Endodermal cell (in vitro differentiated cells): ENCODE data around the gene HMCN2. TPM values are rescaled to one million over a fixed set of nuclear protein-coding genes. Genes with fewer than 3 reads are reported as not detected.

Experiments used
- DNase-seq: peaks from one replicate; pipeline ENCODE4 v3.0.0-alpha.2; 2017
- H3K27ac ChIP-seq: 2 replicates; pipeline ENCODE4 v1.5.1; 2013; ENCODE audit warnings: mild to moderate bottlenecking, low read depth, low read length, moderate library complexity
- H3K27me3 ChIP-seq: 2 replicates; pipeline ENCODE4 v1.6.1; 2013; ENCODE audit warnings: mild to moderate bottlenecking, low read length, moderate library complexity; ENCODE audit not compliant: insufficient read depth, control insufficient read depth, poor library complexity, severe bottlenecking
- H3K36me3 ChIP-seq: 2 replicates; pipeline ENCODE4 v1.7.0; 2013; ENCODE audit warnings: mild to moderate bottlenecking, low read length, moderate library complexity; ENCODE audit not compliant: control insufficient read depth, insufficient read depth
- H3K4me1 ChIP-seq: one replicate; pipeline ENCODE4 v1.7.0; 2013; ENCODE audit warnings: low read length; ENCODE audit not compliant: control insufficient read depth, insufficient read depth
- H3K4me3 ChIP-seq: 2 replicates; pipeline ENCODE4 v1.5.1; 2013; ENCODE audit warnings: mild to moderate bottlenecking, low read length, moderate library complexity
- H3K9ac ChIP-seq: 2 replicates; pipeline ENCODE4 v1.6.1; 2013; ENCODE audit warnings: mild to moderate bottlenecking, low read length, moderate library complexity; ENCODE audit not compliant: poor library complexity, severe bottlenecking; ENCODE audit errors: extremely low read depth
- H3K9me3 ChIP-seq: 2 replicates; pipeline ENCODE4 v1.6.1; 2013; ENCODE audit warnings: mild to moderate bottlenecking, low read length, moderate library complexity; ENCODE audit not compliant: control insufficient read depth
- H3K27ac Mint-ChIP-seq: 2 replicates; pipeline ENCODE4 v1.8.0; 2020; ENCODE audit warnings: mixed read lengths
- H3K27me3 Mint-ChIP-seq: 2 replicates; pipeline ENCODE4 v1.8.0; 2021; ENCODE audit warnings: mild to moderate bottlenecking, mixed read lengths; ENCODE audit not compliant: insufficient read depth
- H3K36me3 Mint-ChIP-seq: 2 replicates; pipeline ENCODE4 v1.8.0; 2020; ENCODE audit warnings: low read depth, mixed read lengths
- H3K4me1 Mint-ChIP-seq: 2 replicates; pipeline ENCODE4 v1.8.0; 2020; ENCODE audit warnings: mixed read lengths
- H3K4me3 Mint-ChIP-seq: 2 replicates; pipeline ENCODE4 v1.8.0; 2020; ENCODE audit warnings: mild to moderate bottlenecking, moderate library complexity, mixed read lengths
- H3K9me3 Mint-ChIP-seq: 2 replicates; pipeline ENCODE4 v1.8.0; 2020; ENCODE audit warnings: mild to moderate bottlenecking, mixed read lengths
- WGBS, 2 experiments: methylation state at CpG; one replicate each; pipeline versions ENCODE4 v1.1.5 to v1.1.7; 2013; ENCODE audit warnings: missing lambda C conversion rate in 2 of 2, mixed read lengths in 1 of 2; ENCODE audit not compliant: insufficient coverage in 1 of 2, insufficient read length in 1 of 2; 5-methylcytosine and 5-hydroxymethylcytosine counted together
- total RNA-seq, 2 donors: library from RNA; stranded (reverse); fragmentation: NEBNext Ultra II Directional in 1 of 2; extraction: Animal tissue kit (Norgen Biotek cat#: 25700) in 1 of 2; gene quantifications; 2 replicates in 1 of 2; 3 replicates in 1 of 2; pipeline ENCODE4 v1.2.1, GENCODE V29; 2021
- TF ChIP-seq, protein P1 (sequence below): fragments of 200-600 bp; sonication (generic); conservative IDR thresholded peaks from 2 replicates; pipeline ENCODE4 v1.5.0; 2021; ENCODE audit warnings: antibody characterized with exemption, mild to moderate bottlenecking

HMCN2 gene
- total RNA-seq, 2 donors from 2014 or later: 3.3 to 3.9 TPM

DNA sequence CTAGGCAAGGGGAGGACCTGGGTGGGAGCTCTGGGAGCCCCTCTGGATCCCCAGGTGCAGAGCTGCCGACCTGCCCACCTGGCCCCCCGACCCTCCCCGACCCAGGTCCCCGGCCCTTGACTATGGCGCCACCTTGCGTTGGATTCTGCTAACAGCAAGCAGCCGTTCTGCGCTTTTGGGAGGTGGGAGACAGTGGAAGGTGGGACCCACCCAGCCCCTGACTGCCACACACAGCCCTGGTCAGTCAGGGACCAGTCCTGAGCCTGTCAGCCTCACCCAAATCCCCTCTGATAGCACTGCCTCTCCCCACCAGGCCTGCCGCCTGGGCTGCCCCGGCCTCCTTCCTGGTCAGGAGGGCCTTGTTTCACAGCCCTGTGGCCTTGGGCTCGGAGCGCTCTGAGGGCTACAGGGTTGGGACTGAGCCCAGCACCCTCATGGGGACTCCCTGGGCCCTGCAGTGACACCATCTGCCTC is 77.9 kb downstream of the HMCN2 start:
- Histone ChIP-seq H3K27me3 (no peaks in the 10 kb centered on the region), H3K4me3 (no peak overlapping the region), H3K4me1 (no peaks in the 10 kb centered on the region), H3K27ac (no peak overlapping the region), H3K36me3 (no peaks in the 10 kb centered on the region), H3K9ac (no peak overlapping the region), H3K9me3 (no peaks in the 10 kb centered on the region)
- Mint-ChIP-seq H3K4me3 (no peak overlapping the region), H3K36me3 (no peaks in the 10 kb centered on the region), H3K27ac (no peak overlapping the region), H3K9me3 (no peaks in the 10 kb centered on the region), H3K4me1 (no peaks in the 10 kb centered on the region), H3K27me3 (no peaks in the 10 kb centered on the region)
- WGBS, 2 experiments: 11 to 42% methylated on average over 8 to 12 of the region's 12 CpGs
- TF ChIP-seq, protein P1, sequence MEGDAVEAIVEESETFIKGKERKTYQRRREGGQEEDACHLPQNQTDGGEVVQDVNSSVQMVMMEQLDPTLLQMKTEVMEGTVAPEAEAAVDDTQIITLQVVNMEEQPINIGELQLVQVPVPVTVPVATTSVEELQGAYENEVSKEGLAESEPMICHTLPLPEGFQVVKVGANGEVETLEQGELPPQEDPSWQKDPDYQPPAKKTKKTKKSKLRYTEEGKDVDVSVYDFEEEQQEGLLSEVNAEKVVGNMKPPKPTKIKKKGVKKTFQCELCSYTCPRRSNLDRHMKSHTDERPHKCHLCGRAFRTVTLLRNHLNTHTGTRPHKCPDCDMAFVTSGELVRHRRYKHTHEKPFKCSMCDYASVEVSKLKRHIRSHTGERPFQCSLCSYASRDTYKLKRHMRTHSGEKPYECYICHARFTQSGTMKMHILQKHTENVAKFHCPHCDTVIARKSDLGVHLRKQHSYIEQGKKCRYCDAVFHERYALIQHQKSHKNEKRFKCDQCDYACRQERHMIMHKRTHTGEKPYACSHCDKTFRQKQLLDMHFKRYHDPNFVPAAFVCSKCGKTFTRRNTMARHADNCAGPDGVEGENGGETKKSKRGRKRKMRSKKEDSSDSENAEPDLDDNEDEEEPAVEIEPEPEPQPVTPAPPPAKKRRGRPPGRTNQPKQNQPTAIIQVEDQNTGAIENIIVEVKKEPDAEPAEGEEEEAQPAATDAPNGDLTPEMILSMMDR: peak; percentile 95
- peak; percentile 91 for DNase-seq

DNA sequence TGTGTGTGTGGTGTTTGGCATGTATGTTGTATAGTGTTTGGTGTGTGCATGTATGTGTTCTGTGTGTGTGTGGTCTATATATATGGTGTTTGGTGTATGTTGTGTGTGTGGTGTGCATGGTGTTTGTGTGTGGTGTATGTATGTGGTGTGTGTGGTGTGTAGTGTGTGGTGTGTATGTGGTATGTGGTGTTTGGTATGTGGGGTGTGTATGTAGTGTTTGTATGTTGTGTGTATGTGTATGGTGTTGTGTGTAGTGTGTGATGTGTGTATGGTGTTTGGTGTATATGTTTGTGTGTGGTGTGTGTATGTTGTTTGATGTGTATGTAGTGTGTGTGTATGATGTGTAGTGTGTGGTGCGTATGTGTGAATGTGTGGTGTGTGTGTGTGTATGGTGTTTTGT is 78.8 kb downstream of the HMCN2 start:
- 90% methylated on average over 1 of the region's 1 CpG; no CpG with 5 or more reads in 1 of the 2 experiments for WGBS, 2 experiments
- Histone ChIP-seq H3K36me3 (no peaks in the 10 kb centered on the region), H3K27me3 (no peaks in the 10 kb centered on the region), H3K9me3 (no peaks in the 10 kb centered on the region), H3K27ac (no peak overlapping the region), H3K4me1 (no peaks in the 10 kb centered on the region), H3K9ac (no peak overlapping the region), H3K4me3 (no peak overlapping the region)
- Mint-ChIP-seq H3K9me3 (no peaks in the 10 kb centered on the region), H3K36me3 (no peaks in the 10 kb centered on the region), H3K4me1 (no peaks in the 10 kb centered on the region), H3K27me3 (no peaks in the 10 kb centered on the region), H3K4me3 (no peak overlapping the region), H3K27ac (no peak overlapping the region)
- no peak for DNase-seq
- TF ChIP-seq, protein P1: no peak

DNA sequence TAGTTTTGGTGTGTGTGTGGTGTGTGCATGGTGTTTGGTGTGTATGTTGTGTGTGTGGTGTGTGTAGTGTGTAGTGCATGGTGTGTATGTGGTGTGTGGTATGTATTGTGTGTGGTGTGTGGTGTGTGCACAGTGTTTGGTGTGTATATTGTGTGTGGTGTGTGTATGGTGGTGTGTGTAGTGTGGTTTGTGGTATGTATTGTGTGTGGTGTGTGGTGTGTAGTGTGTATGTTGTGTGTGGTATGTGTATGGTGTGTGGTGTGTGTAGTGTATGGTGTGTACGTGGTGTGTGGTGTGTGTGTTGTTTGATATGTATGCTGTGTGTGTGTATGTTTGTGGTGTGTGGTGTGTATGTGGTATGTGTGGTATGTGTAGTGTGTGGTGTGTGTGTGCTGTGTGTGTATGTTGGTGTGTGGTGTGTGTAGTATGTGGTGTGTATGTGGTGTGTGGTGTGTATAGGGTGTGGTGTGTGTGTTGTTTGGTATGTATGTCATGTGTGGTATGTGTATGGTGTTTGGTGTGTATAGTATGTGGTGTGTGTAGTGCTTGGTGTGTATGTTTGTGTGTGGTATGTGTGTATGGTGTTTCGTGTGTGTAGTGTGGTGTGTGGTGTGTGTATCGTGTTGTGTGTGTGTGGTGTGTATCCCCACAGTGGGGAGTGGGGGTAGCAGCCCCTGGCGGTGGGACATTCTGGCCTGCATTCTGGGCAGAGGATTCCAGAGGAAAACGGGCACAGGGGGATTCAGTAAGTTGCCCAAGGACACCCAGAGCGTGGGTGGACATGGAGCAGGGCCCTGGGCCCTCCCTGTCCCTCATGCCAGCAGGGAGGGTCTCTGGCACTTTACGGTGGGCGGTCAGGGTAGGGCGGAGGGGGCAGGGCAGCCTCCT is 79.7 kb downstream of the HMCN2 start:
- no peak overlapping the region for H3K4me3 Mint-ChIP-seq
- no peak overlapping the region for H3K4me3 ChIP-seq
- peak; percentile 36 for DNase-seq
- H3K27me3 Mint-ChIP-seq: no peaks in the 10 kb centered on the region
- H3K4me1 Mint-ChIP-seq: no peaks in the 10 kb centered on the region
- no peak overlapping the region for H3K9ac ChIP-seq
- H3K36me3 Mint-ChIP-seq: no peaks in the 10 kb centered on the region
- TF ChIP-seq, protein P1: no peak
- no peaks in the 10 kb centered on the region for H3K9me3 Mint-ChIP-seq
- H3K27ac ChIP-seq: no peak overlapping the region
- no peaks in the 10 kb centered on the region for H3K27me3 ChIP-seq
- H3K27ac Mint-ChIP-seq: no peak overlapping the region
- no peaks in the 10 kb centered on the region for H3K36me3 ChIP-seq
- no peaks in the 10 kb centered on the region for H3K4me1 ChIP-seq
- 90 to 94% methylated on average over 7 to 9 of the region's 9 CpGs for WGBS, 2 experiments
- H3K9me3 ChIP-seq: no peaks in the 10 kb centered on the region
